Stimulated activated CD4-positive, alpha-beta T cell treated with anti-CD3 and anti-CD28 coated beads, Interleukin-4, amount 100 ng/mL, for 1 hour (primary cell): ENCODE measurements around the gene CRABP2.

Experiments used
- DNase-seq: peaks from one replicate; pipeline ENCODE4 v3.0.0-alpha.2; 2020

CRABP2 gene

GRCh38 chr1:156741481-156741983 lies 36.1 kb upstream of the CRABP2 start:
- DNase-seq, result no peak

- DNase-seq, result peak; percentile 95
These were observed 35.5 kb upstream of the CRABP2 start, which contains the start of gene MRPL24 for GRCh38 chr1:156740741-156741480. Gene MRPL24, minus strand, starts transcription at chr1:156741088. Its CDS starts 2,384 bp downstream, at chr1:156738704.

- no peak for DNase-seq
These were observed 34.9 kb upstream of the CRABP2 start for GRCh38 chr1:156740237-156740740.

- no peak for DNase-seq
These were observed 33.5 kb upstream of the CRABP2 start for GRCh38 chr1:156738916-156739315.

GRCh38 chr1:156738407-156738806 lies 33.0 kb upstream of the CRABP2 start:
- no peak for DNase-seq

GRCh38 chr1:156733989-156734584 lies 28.7 kb upstream of the CRABP2 start:
- no peak for DNase-seq

- DNase-seq, result peak; percentile 91
These were observed 23.4 kb upstream of the CRABP2 start, which contains the start of gene ISG20L2 for GRCh38 chr1:156728599-156729462. Gene ISG20L2, minus strand, starts transcription at chr1:156728766. Its CDS starts 1,114 bp downstream, at chr1:156727652.

- DNase-seq, result peak; percentile 76
These were observed 22.7 kb upstream of the CRABP2 start, which contains the start of gene METTL25B for GRCh38 chr1:156727926-156728598. Gene METTL25B, plus strand, starts transcription at chr1:156728469. Its CDS starts 636 bp downstream, at chr1:156729105.

- no peak for DNase-seq
These were observed 22.1 kb upstream of the CRABP2 start for GRCh38 chr1:156727492-156727891.

- peak; percentile 32 for DNase-seq
These were observed 21.3 kb upstream of the CRABP2 start for GRCh38 chr1:156726549-156727226.

GRCh38 chr1:156725683-156726280 lies 20.4 kb upstream of the CRABP2 start:
- DNase-seq, result peak; percentile 78

- DNase-seq, result no peak
These were observed 16.2 kb upstream of the CRABP2 start for GRCh38 chr1:156721535-156721934.

- DNase-seq, result no peak
These were observed 15.7 kb upstream of the CRABP2 start for GRCh38 chr1:156721131-156721530.

- no peak for DNase-seq
These were observed 12.0 kb upstream of the CRABP2 start for GRCh38 chr1:156717351-156717750.

- no peak for DNase-seq
These were observed 9.4 kb upstream of the CRABP2 start for GRCh38 chr1:156714830-156715229.

- DNase-seq, result no peak
These were observed 7.2 kb upstream of the CRABP2 start for GRCh38 chr1:156712626-156713025.

- no peak for DNase-seq
These were observed 5.8 kb upstream of the CRABP2 start for GRCh38 chr1:156711011-156711817.

GRCh38 chr1:156709757-156710489 lies 4.5 kb upstream of the CRABP2 start:
- no peak for DNase-seq

- no peak for DNase-seq
These were observed 3.6 kb upstream of the CRABP2 start for GRCh38 chr1:156709031-156709430.
